ENCODE data around the gene TOM1L1. TPM values are rescaled to one million over a fixed set of nuclear protein-coding genes. Genes with fewer than 3 reads are reported as not detected.

Gene TOM1L1
- total RNA-seq, 1 donor from 2014 or later, result 17.7 TPM

DNA sequence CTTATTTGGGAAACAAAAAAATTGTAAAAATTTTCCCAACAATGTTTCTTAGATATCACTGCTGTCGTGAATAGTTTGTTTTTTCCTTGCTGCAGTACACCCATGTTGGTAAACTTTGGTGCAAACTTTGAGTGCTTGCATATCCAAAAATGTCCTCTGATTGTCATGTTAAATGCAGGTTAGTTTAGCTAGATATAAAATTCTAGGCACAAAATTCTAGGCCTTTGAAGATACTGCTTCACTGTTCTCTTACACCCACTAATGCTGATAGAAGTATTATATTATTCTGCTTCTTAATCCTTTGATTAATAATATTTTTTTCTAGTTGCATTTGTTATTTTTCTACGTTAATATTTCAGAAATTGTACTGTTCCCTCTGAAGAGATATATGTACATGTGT is 16.1 kb downstream of the TOM1L1 start:
- no peak overlapping the region for H3K4me3 ChIP-seq
- peaks cover 0 to 27% of the 10 kb centered on the region in 2 donors for H3K36me3 ChIP-seq
- TF ChIP-seq POLR2A (IDR thresholded peaks at IDR 0.05), result no peak
- no peak for TF ChIP-seq POLR2AphosphoS5 (IDR thresholded peaks at IDR 0.05; ENCODE audit: insufficient read depth in 1 of 2, low read depth in 1 of 2)
- TF ChIP-seq, protein P1, sequence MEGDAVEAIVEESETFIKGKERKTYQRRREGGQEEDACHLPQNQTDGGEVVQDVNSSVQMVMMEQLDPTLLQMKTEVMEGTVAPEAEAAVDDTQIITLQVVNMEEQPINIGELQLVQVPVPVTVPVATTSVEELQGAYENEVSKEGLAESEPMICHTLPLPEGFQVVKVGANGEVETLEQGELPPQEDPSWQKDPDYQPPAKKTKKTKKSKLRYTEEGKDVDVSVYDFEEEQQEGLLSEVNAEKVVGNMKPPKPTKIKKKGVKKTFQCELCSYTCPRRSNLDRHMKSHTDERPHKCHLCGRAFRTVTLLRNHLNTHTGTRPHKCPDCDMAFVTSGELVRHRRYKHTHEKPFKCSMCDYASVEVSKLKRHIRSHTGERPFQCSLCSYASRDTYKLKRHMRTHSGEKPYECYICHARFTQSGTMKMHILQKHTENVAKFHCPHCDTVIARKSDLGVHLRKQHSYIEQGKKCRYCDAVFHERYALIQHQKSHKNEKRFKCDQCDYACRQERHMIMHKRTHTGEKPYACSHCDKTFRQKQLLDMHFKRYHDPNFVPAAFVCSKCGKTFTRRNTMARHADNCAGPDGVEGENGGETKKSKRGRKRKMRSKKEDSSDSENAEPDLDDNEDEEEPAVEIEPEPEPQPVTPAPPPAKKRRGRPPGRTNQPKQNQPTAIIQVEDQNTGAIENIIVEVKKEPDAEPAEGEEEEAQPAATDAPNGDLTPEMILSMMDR (IDR thresholded peaks at IDR 0.05), result no peak
- no peaks in the 10 kb centered on the region for H3K27me3 ChIP-seq
- no peaks in the 10 kb centered on the region for H3K4me1 ChIP-seq
- DNase-seq (ENCODE audit: extremely low spot score in 2 of 2), result no peak
- intact Hi-C loops (cut with DNase I), result no loop called here
- H3K9me3 ChIP-seq, result no peaks in the 10 kb centered on the region
- no peak overlapping the region for H3K27ac ChIP-seq

DNA sequence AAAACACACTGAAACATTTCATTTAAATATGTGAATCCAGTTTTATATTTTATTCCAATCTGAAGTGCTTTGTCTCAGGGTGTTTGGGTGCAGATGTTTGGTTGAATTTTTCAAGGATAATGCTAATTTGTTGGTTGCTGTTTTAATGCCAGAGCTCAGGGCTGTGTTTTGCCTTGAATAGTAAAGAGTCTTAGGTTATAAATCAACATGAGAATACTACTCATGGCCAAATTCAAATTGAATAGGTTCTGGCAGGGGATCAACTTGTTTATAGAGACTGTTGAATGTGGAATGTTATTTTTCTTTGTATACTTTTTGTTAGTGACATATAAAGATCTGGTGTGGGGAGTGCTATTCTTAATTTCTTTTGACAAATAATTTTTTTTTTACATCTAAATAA is 18.8 kb downstream of the TOM1L1 start:
- no peak for DNase-seq (ENCODE audit: extremely low spot score in 2 of 2)
- Histone ChIP-seq H3K27me3 (no peaks in the 10 kb centered on the region), H3K36me3 (peaks cover 0 to 24% of the 10 kb centered on the region in 2 donors)

DNA sequence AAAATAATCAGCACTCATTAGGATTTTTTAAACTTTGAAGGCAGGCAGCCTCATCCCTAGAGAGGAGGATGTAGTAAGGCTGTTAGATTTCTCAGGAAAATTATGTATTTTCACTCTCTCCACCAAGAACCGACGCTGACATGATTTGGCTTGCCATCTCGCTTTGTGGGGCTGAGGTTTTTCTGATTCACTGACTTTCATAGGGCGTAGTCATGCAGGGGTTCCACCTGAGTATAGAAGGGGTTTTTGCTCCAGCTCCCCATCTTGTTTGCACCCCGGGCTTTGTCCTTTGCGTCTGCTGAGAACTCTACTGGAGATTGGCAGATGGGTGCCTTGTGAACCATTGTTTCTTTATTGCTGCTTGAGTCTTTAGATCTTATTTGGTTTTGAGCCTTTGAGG is 20.2 kb downstream of the TOM1L1 start:
- no peak for TF ChIP-seq POLR2AphosphoS5 (IDR thresholded peaks at IDR 0.05; ENCODE audit: insufficient read depth in 1 of 2, low read depth in 1 of 2)
- no peak for TF ChIP-seq POLR2A (IDR thresholded peaks at IDR 0.05)
- TF ChIP-seq, protein P1 (IDR thresholded peaks at IDR 0.05), result no peak
- no peak overlapping the region for H3K27ac ChIP-seq
- no peak for DNase-seq (ENCODE audit: extremely low spot score in 2 of 2)
- intact Hi-C loops (cut with DNase I), result no loop called here
- H3K9me3 ChIP-seq, result no peaks in the 10 kb centered on the region
- H3K4me1 ChIP-seq, result no peaks in the 10 kb centered on the region
- H3K36me3 ChIP-seq, result peaks cover 0 to 14% of the 10 kb centered on the region in 2 donors
- H3K27me3 ChIP-seq, result no peaks in the 10 kb centered on the region
- H3K4me3 ChIP-seq, result no peak overlapping the region

More for the DNA sequence above, 18.8 kb downstream of the TOM1L1 start:
- Histone ChIP-seq H3K4me3 (no peak overlapping the region), H3K27ac (no peak overlapping the region), H3K9me3 (no peaks in the 10 kb centered on the region), H3K4me1 (no peaks in the 10 kb centered on the region)
- intact Hi-C loops (cut with DNase I), result no loop called here
- TF ChIP-seq, protein P1 (IDR thresholded peaks at IDR 0.05), result no peak
- TF ChIP-seq POLR2AphosphoS5 (IDR thresholded peaks at IDR 0.05; ENCODE audit: insufficient read depth in 1 of 2, low read depth in 1 of 2), result no peak

DNA sequence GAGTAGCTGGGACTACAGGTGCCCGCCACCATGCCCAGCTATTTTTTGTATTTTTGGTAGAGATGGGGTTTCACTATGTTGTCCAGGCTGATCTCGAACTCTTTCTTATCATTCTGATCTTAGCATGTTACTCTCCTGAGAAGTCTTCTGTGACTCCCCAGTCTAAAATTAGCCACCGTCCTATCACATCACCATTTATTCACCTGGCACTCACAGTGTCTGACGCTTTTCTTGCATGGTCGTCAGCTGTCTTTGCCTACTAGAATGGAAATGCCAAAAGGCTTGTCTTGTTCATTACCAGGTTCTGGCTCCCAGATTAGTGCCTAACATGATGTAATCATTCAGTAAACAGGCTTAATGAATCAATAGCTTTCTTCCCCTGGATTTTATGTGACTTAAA is 23.8 kb downstream of the TOM1L1 start:
- TF ChIP-seq POLR2AphosphoS5 (IDR thresholded peaks at IDR 0.05; ENCODE audit: insufficient read depth in 1 of 2, low read depth in 1 of 2) (no peak), POLR2A (IDR thresholded peaks at IDR 0.05) (no peak)
- TF ChIP-seq, protein P1 (IDR thresholded peaks at IDR 0.05), result no peak
- no peaks in the 10 kb centered on the region for H3K9me3 ChIP-seq
- intact Hi-C loops (cut with DNase I), result no loop called here
- no peak overlapping the region for H3K27ac ChIP-seq
- H3K27me3 ChIP-seq, result no peaks in the 10 kb centered on the region
- H3K36me3 ChIP-seq, result no peaks in the 10 kb centered on the region
- H3K4me3 ChIP-seq, result no peak overlapping the region
- H3K4me1 ChIP-seq, result no peaks in the 10 kb centered on the region
- DNase-seq (ENCODE audit: extremely low spot score in 2 of 2), result no peak

DNA sequence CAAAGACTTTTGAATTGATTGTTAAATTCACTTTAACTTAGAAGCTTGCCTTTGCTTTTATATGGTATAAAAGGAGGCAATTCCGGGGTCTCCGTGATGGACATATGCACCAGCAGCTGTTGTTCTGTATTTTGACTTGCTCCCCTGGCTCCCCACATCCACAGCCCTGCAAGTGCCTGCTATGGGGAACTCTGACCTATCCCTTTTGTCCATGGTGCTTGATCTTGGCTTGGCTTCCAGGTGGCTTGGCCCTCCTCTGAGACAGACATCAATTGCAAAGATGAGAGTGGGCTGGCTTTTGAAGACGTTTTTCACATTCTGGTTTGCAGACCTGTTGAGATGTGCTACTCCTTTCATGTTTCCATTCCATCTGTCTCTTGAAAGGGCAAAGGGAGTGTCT is 26.9 kb downstream of the TOM1L1 start:
- no peak overlapping the region for H3K27ac ChIP-seq
- intact Hi-C loops (cut with DNase I), result no loop called here
- no peaks in the 10 kb centered on the region for H3K27me3 ChIP-seq
- DNase-seq (ENCODE audit: extremely low spot score in 2 of 2), result no peak
- no peaks in the 10 kb centered on the region for H3K4me1 ChIP-seq
- H3K36me3 ChIP-seq, result peaks cover 0 to 5% of the 10 kb centered on the region in 2 donors
- TF ChIP-seq POLR2A (IDR thresholded peaks at IDR 0.05), result no peak
- no peak for TF ChIP-seq POLR2AphosphoS5 (IDR thresholded peaks at IDR 0.05; ENCODE audit: insufficient read depth in 1 of 2, low read depth in 1 of 2)
- TF ChIP-seq, protein P1 (IDR thresholded peaks at IDR 0.05), result no peak
- no peak overlapping the region for H3K4me3 ChIP-seq
- H3K9me3 ChIP-seq, result no peaks in the 10 kb centered on the region

Data from vagina (tissue), 2 donors.